Muscle of back (tissue), 11 donors: ENCODE results near the gene MYPN. TPM values are rescaled to one million over a fixed set of nuclear protein-coding genes. Genes with fewer than 3 reads are reported as not detected.
A peak's percentile ranks its signal among the peaks of the same experiment; 100 is the strongest.
"Not testable (repeated sequence)": the region's sequence is repeated elsewhere in the genome, so short reads cannot be mapped to it uniquely, and the experiment has no call there.

ENCODE experiments used
- DNase-seq, 3 donors: peaks; one replicate each; pipeline versions ENCODE4 v3.0.0 to v3.0.0-alpha.2; 2013
- polyA plus RNA-seq, 10 donors: library from polyadenylated mRNA; unstranded; fragments of 120-200 nt; gene quantifications; one replicate each; pipeline ENCODE4 v1.2.1, GENCODE V29; 2013; ENCODE audit not compliant: insufficient read length in 10 of 10

Gene MYPN
- polyA plus RNA-seq, 10 donors: 35.6 to 101 (median 69.4) TPM

GRCh38 chr10:68135922-68136792 is 26.9 kb downstream of the MYPN start:
- DNase-seq: peak in 2 of 3 donors; percentile 32 to 80

- peak in 1 of 3 donors; percentile 60 for DNase-seq
These were observed 27.9 kb downstream of the MYPN start for GRCh38 chr10:68137171-68137570.

- DNase-seq: no peak
These were observed 29.2 kb downstream of the MYPN start for GRCh38 chr10:68138526-68138925.

GRCh38 chr10:68139448-68140272 is 30.4 kb downstream of the MYPN start:
- DNase-seq: peak in 1 of 3 donors; percentile 22

GRCh38 chr10:68142761-68143160 is 33.5 kb downstream of the MYPN start:
- DNase-seq: no peak

- no peak for DNase-seq
These were observed 35.4 kb downstream of the MYPN start for GRCh38 chr10:68144709-68145108.

- no peak for DNase-seq
These were observed 36.4 kb downstream of the MYPN start for GRCh38 chr10:68145705-68146104.

- DNase-seq: no peak
These were observed 36.8 kb downstream of the MYPN start for GRCh38 chr10:68146133-68146532.

GRCh38 chr10:68151453-68151852 is 42.2 kb downstream of the MYPN start:
- no peak for DNase-seq

- DNase-seq: peak; percentile 74 to 97 (median 85)
These were observed 44.4 kb downstream of the MYPN start for GRCh38 chr10:68153473-68154210.

- DNase-seq: peak; percentile 83 to 91 (median 87)
These were observed 44.9 kb downstream of the MYPN start for GRCh38 chr10:68154211-68154497.

GRCh38 chr10:68155615-68156210 is 46.4 kb downstream of the MYPN start:
- DNase-seq: no peak

- DNase-seq: peak; percentile 74 to 82 (median 77)
These were observed 47.3 kb downstream of the MYPN start for GRCh38 chr10:68156373-68157185.

- not testable (repeated sequence) for DNase-seq
These were observed 48.2 kb downstream of the MYPN start for GRCh38 chr10:68157522-68157921.

- no peak for DNase-seq
These were observed 48.7 kb downstream of the MYPN start for GRCh38 chr10:68158031-68158430.

GRCh38 chr10:68163735-68164134 is 54.4 kb downstream of the MYPN start:
- DNase-seq: no peak

GRCh38 chr10:68165643-68166042 is 56.4 kb downstream of the MYPN start:
- no peak for DNase-seq

GRCh38 chr10:68166871-68167585 is 57.7 kb downstream of the MYPN start:
- DNase-seq: no peak

- DNase-seq: no peak
These were observed 58.4 kb downstream of the MYPN start for GRCh38 chr10:68167586-68168189.
